Measurements from ENCODE around the gene GALNT11.

The GALNT11 gene

DNA sequence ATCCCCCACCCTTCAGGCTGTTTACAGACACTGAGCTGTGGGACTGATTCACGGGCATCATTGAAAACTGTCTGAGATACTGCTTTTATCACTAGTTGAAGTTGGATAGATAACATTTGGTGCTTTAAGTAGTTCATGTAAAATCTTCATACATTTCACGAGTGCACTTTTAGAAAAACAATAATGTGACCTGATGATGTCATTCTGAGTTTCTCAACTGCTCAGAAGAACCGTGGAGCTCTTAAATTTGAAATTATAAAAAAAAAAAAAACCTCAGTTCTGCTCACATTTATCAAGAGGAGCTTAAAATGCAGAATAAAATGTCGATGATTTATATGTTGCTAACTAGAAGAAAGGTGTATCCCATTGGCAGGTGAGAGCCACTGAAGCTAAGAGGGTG is 81.5 kb downstream of the GALNT11 start:
- no peak overlapping the region for H3K4me3 ChIP-seq (ENCODE audit: low read depth, low read length)
- TF ChIP-seq, protein P1, sequence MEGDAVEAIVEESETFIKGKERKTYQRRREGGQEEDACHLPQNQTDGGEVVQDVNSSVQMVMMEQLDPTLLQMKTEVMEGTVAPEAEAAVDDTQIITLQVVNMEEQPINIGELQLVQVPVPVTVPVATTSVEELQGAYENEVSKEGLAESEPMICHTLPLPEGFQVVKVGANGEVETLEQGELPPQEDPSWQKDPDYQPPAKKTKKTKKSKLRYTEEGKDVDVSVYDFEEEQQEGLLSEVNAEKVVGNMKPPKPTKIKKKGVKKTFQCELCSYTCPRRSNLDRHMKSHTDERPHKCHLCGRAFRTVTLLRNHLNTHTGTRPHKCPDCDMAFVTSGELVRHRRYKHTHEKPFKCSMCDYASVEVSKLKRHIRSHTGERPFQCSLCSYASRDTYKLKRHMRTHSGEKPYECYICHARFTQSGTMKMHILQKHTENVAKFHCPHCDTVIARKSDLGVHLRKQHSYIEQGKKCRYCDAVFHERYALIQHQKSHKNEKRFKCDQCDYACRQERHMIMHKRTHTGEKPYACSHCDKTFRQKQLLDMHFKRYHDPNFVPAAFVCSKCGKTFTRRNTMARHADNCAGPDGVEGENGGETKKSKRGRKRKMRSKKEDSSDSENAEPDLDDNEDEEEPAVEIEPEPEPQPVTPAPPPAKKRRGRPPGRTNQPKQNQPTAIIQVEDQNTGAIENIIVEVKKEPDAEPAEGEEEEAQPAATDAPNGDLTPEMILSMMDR (IDR thresholded peaks at IDR 0.05; ENCODE audit: insufficient read depth, low read length, missing control alignments): no peak
- ChIA-PET POLR2A (interaction anchor here (0.6 kb wide), 1 partner anchor 566 kb away, joined by 3 read pairs; no protein-coding TSS in a partner anchor), CTCF (interaction anchor here (1.0 to 1.1 kb wide), 2 partner anchors 10 to 421 kb away, joined by 3 to 4 read pairs; no protein-coding TSS in a partner anchor)
- no peak for DNase-seq (ENCODE audit: low read depth, low spot score)

DNA sequence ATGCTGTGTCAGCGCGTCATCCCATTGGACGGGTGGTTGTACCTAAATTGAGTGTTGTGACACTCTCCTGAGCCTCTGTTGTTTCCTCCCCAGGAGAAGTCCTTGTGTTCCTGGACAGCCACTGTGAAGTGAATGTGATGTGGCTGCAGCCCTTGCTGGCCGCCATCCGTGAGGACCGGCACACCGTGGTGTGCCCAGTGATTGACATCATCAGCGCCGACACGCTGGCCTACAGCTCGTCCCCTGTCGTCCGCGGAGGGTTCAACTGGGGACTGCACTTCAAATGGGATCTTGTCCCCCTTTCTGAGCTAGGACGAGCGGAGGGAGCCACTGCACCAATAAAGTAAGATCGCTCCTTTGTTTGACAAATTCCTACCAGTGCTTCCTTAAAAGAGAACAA is 82.5 kb downstream of the GALNT11 start:
- H3K4me3 ChIP-seq (ENCODE audit: low read depth, low read length): no peak overlapping the region
- ChIA-PET POLR2A (no interaction called here), CTCF (interaction anchor here (1.1 kb wide), 1 partner anchor 9 kb away, joined by 4 read pairs; no protein-coding TSS in a partner anchor)
- TF ChIP-seq, protein P1 (IDR thresholded peaks at IDR 0.05; ENCODE audit: insufficient read depth, low read length, missing control alignments): no peak
- DNase-seq (ENCODE audit: low read depth, low spot score): no peak

DNA sequence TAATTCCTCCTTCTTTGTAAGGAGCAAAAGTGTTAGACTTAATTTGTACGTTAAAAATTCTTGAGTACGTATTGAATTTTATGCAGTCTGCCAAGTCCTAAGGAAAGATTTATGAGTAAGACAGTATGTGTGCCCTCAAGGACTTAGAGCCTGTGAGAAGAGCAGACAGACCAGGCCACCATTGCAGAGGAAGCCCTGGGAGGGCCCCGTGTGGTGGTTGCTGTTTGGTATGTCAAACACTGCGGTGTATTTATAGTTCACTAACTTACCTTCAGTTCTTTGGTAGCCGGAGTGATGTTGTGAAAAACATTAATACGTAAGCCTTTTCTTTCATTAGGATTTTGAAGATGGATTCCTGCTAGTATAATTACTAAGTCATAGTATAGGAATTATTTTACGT is 82.9 kb downstream of the GALNT11 start:
- POLR2A ChIA-PET: no interaction called here
- TF ChIP-seq, protein P1 (IDR thresholded peaks at IDR 0.05; ENCODE audit: insufficient read depth, low read length, missing control alignments): no peak
- CTCF ChIA-PET: no interaction called here
- no peak overlapping the region for H3K4me3 ChIP-seq (ENCODE audit: low read depth, low read length)
- no peak for DNase-seq (ENCODE audit: low read depth, low spot score)

DNA sequence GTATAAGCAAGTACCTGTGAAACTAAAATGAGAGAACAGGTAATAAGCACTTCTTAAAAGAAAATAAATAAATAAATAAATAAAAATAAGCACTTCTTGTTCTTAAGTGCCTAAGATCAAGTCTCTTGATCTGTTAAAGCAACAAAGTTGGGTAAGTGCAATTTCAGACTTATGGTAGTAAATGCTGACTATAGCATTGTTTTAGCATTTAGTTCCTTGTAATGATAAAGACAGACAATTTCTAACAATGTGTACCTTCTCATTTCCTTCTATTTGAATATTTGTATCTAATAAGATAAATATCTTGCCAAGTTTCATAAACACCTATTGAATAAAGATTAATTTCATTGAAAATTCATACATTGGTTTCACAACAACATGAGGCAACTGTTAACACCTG is 87.4 kb downstream of the GALNT11 start:
- TF ChIP-seq, protein P1 (IDR thresholded peaks at IDR 0.05; ENCODE audit: insufficient read depth, low read length, missing control alignments): no peak
- CTCF ChIA-PET: no interaction called here
- POLR2A ChIA-PET: no interaction called here
- H3K4me3 ChIP-seq (ENCODE audit: low read depth, low read length): no peak overlapping the region
- no peak for DNase-seq (ENCODE audit: low read depth, low spot score)

DNA sequence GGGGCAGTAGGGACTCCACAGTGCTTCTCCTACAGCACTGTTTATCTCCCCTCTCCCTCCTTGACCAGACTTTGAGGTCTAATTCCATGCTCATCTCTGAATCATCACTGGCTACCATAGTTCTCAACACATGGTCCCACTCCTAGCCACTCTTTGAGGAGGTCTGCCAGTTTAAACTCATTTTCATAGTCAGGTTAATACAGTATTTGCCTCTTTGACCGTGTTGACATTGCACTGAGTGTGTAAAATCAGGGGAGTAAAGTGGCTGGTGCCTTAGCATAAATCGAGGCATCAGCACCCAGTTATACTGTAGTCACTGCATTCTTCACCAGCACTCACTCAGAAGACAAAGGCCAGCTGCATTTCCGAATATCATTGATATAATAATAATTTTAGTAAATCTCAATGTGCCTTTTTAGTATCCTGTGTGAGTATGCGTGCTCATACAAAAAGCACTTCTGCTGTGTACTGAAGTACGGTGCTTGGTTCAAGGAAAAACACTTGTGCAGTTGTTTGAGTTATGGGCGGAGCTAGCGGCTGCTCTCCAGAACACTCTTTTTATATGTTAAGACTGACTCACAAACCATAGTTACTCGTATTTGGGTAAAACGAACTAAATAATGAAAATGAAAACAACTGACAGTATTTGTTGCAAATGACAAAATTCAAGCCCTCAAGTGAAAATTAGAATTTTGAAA is 89.7 kb downstream of the GALNT11 start:
- TF ChIP-seq, protein P1 (IDR thresholded peaks at IDR 0.05; ENCODE audit: insufficient read depth, low read length, missing control alignments): no peak
- ChIA-PET CTCF (no interaction called here), POLR2A (no interaction called here)

DNA sequence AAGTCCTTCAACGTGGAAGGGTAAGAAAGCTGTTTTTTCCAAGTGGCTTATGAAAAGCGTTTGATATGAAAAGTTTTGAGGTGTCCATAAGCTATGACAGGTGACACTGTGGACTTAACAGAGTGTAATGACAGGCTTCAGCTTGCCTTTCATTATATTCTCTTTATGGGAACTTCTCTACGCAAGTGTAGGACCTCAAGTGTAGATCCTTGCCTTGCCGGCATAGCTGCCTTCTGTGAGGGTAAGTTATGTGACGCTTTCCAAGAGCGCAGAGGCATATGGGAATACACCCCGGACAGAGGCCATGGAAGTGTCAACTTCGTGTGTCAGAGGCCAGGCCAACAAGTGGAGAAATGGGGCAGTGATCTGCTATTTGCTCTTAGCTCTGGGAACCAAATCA is 91.9 kb downstream of the GALNT11 start:
- ChIA-PET CTCF (interaction anchor here (1.3 kb wide), 1 partner anchor 10 kb away, joined by 4 read pairs; no protein-coding TSS in a partner anchor), POLR2A (no interaction called here)
- TF ChIP-seq, protein P1 (IDR thresholded peaks at IDR 0.05; ENCODE audit: insufficient read depth, low read length, missing control alignments): no peak
- no peak overlapping the region for H3K4me3 ChIP-seq (ENCODE audit: low read depth, low read length)
- no peak for DNase-seq (ENCODE audit: low read depth, low spot score)

More for the DNA sequence above, 89.7 kb downstream of the GALNT11 start:
- H3K4me3 ChIP-seq (ENCODE audit: low read depth, low read length): no peak overlapping the region
- no peak for DNase-seq (ENCODE audit: low read depth, low spot score)

Data from AG04449 (cell line).